ENCODE data around the gene NFRKB.

GRCh38 chr11:129933262-129933661 is 37.9 kb upstream of the NFRKB start:
- TF ChIP-seq CTCF (IDR thresholded peaks at IDR 0.05) (no peak), POLR2A (IDR thresholded peaks at IDR 0.05) (no peak), EP300 (IDR thresholded peaks at IDR 0.05) (no peak)

Measured in tibial nerve (tissue), 4 donors.